ENCODE results near the gene MYLK.

DNA sequence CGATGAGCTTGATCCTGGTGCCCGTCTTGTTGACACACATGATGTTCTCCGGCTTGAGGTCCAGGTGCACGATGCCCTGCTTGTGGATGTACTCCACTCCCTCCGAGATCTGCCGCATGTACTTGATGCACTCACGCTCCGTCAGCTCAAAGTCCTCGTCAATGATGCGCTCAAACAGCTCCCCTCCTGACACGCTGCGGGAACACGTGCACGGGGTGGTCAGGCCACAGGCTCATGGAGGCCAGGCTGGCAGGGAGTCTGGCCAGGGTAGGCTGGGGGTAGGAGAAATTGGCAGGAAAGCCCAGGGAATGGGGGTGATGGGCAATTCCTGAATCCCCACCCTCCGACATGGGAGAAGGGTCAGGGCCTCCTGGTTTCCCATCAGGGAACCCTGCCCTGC, 243.8 kb downstream of the MYLK start:
- TF ChIP-seq EZH2 (IDR thresholded peaks at IDR 0.05) (no peak), POLR2AphosphoS5 (IDR thresholded peaks at IDR 0.05; ENCODE audit: borderline replicate concordance, low read depth, low read length) (no peak)

All from SK-N-MC (cell line).